ENCODE data around the gene APIP.

APIP gene

GRCh38 chr11:34916015-34916842 lies at the start of gene APIP, which contains the start of gene PDHX:
Gene APIP, minus strand, starts transcription at chr11:34916379. Its CDS starts 95 bp downstream, at chr11:34916284.
Gene PDHX, plus strand, starts transcription at chr11:34916618. Its CDS starts 38 bp downstream, at chr11:34916656.
- DNase-seq (ENCODE audit: low read depth): peak; percentile 89

GRCh38 chr11:34964610-34965331 lies 48.6 kb upstream of the APIP start:
- no peak for DNase-seq (ENCODE audit: low read depth)

- DNase-seq (ENCODE audit: low read depth): no peak
These were observed 47.2 kb upstream of the APIP start for GRCh38 chr11:34963351-34963750.

GRCh38 chr11:34962034-34962433 lies 45.9 kb upstream of the APIP start:
- no peak for DNase-seq (ENCODE audit: low read depth)

- no peak for DNase-seq (ENCODE audit: low read depth)
These were observed 44.1 kb upstream of the APIP start for GRCh38 chr11:34960277-34960676.

DNA sequence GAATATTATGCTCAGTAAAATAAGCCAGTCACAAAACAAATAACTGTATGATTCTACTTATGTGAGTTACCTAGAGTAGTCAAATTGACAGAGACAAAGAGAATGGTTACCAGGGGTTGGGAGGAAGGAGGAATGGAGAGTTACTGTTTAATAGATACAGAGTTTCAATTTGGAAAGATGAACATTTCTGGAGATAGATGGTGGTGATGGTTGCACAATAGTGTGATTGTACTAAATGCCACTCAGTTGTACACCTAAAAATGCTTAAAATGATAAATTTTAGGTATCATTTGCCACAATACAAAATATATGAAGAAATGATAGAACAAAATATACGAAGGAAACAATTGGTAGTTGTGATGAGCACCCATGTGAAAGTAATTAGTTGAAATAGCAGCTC lies 43.6 kb upstream of the APIP start:
- DNase-seq (ENCODE audit: low read depth): no peak

- no peak for DNase-seq (ENCODE audit: low read depth)
These were observed 41.4 kb upstream of the APIP start for GRCh38 chr11:34957606-34958005.

GRCh38 chr11:34957206-34957605 lies 41.0 kb upstream of the APIP start:
- DNase-seq (ENCODE audit: low read depth): no peak

GRCh38 chr11:34953955-34954354 lies 37.8 kb upstream of the APIP start:
- no peak for DNase-seq (ENCODE audit: low read depth)

DNA sequence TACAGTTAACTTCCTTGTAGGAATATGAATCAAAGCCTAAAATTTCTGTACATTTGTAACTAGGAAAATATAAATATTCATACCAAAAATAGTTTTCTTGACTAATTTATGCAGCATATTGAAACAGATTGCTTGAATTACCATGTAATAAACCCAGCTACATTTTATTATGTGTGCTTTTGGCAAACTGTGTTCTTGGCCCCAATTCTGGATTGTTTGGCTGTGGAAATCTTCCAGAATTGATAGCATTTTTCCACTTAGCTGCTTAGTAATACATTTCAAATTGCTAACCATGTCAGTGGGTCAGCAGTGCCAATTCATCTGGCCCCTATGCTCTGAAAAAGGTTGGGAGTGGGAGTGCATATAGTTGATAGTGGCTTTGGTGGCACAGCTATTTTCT lies 32.5 kb upstream of the APIP start:
- DNase-seq (ENCODE audit: low read depth): no peak

DNA sequence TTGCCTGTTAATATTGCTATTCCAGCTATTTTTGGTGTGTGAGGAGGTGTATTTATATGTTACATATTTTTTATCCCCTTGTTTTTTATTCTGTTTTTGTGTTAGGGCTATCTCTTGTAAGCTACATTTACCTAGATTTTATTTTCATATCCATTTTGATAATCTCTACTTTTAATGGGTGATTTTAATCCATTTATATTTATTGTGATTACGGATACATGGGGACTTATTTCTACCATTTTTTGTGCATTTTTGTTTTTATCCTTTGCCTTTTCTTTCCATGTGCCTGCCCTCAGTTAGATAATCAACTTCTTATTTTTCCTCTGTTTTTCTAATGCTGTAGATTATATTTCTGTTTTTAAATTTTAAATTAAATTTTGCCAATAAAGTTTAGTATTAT lies 28.5 kb upstream of the APIP start:
- no peak for DNase-seq (ENCODE audit: low read depth)

DNA sequence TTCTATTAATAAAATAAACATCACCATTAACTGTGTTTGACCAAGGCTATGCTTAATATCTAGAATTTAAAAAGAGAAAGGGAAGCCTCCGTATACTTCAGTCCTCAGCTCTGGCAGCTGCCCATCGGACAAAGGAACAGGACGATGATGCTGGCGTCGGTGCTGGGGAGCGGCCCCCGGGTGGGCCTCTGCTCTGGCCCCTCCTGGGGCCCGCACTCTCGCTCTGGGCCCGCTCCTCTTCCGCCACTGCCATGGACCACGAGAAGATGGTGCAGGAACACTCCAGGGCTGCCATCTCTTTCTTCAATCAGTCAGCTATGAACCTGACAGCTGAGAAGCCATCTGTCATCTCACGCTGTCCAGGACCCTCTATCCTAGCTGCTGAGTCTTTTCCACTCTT lies 25.5 kb upstream of the APIP start:
- no peak for DNase-seq (ENCODE audit: low read depth)

DNA sequence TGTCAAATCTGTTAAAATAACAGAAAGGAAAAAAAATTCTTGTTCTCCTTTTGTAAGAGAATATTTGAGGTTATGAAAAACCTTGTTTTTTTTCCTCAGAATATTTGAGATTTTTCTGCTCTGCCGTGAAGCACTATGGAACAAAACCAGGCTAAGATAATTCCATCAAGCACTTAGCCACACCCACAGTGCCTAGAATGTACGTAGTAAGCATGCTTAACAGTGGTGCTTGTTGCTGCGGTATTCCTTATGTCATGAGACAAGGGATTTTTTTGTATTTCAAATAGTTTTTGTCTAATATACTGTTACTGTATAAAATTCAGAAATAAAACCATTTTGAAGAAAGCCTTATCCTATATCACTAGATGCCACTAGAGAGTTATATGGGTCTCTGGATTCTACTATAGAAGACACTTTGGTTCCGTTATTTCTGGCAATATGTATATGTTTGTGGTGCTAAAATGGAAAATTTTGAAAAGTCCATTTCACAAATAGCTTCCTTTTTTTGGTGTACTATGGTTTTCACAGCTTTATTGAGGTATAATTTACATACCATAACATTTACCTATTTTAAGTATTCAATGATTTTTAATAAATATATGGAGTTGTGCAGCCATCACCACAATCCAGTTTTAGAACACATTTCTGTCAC lies 24.0 kb upstream of the APIP start:
- no peak for DNase-seq (ENCODE audit: low read depth)

DNA sequence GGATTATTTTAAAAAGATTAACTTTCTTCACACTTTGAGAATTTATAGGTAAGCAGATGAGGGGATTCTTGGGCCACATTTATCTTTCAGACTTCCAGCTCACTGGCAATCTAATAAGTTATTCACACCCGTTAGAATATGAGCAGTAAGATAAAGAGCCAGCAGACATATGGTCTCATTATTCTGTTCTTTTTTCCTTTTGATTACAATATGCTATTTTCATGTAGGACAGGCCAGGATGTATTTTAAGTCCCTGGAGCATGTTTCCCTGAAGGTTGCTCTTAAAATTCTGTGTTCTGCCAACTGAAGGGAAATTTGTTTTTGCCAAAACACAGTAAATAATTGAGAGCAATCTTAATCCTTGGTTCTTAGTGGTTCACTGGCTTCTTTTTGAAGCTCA lies 22.4 kb upstream of the APIP start:
- no peak for DNase-seq (ENCODE audit: low read depth)

DNA sequence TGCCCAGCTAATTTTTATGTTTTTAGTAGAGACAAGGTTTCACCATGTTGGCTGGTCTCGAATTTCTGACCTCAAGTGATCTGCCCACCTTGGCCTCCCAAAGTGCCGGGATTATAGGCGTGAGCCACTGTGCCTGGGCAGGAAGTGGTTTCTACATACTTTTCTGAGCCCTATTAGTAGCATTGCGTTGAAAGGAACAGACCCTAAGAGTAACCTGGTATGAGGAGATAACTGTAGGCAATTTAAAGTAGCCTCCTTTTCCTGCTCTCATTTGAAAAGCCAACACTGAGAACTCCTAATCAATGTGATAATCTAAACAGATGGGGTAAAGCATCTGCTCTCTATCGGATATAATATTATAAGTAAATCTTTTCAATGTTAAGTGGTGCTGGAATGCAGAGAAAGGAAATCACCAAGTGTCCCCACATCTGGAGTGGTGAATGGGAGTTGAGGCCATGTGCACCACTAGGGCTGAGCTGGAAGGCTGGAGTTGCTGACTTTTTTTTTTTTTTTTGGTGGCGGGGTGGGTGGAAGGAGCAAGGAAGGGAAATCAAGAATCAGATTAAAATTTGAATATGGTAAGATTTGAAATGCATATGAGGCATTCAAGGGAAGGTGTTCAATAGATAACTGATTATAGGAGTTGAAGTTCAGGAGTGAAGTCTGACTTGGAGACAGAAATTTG lies 20.9 kb upstream of the APIP start:
- DNase-seq (ENCODE audit: low read depth): no peak

DNA sequence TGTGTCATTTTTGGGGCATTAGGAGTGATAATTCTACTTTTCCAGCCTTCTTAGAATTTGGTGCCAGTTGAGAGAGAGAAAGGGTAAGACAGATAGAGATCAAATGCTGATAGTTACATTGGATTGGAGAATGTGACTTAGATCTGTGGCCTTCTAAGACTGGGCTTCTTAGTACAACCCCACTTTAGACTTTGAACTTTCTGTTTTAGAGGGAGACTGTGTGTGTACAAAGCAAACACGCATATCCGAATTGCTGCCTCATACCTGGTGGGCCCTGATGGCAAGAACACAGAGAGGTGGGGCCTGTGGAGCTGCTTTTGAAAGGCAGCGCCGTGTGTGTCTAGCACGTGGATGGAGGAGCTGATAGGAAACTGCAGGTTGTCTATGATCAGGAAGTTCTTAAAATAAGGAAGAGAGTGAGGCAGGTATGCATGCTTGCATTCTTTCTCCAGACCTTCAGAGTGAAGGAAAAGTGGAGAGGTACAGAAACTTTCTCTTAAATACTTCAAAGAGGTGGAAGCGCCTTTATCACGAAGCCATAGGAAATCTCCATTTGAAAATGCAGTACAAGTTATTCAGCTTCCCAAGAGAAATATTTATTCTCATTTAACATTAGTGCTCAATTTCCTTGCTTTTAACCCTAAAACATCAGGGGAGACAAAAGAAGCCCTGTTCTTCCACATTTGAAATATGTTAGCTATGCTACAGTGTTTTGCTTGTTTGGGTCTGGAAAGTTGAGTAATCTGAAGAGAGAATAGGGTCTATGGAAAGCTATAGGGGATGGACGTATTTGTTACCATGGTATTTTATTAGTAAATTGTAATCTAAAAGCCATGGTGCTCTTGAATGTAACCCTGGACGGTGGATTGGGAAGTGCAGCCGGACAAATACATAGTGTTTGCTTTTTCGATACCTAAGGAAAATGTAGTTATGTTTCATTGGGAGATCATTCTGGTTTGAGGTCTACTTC lies 13.9 kb upstream of the APIP start:
- DNase-seq (ENCODE audit: low read depth): no peak

DNA sequence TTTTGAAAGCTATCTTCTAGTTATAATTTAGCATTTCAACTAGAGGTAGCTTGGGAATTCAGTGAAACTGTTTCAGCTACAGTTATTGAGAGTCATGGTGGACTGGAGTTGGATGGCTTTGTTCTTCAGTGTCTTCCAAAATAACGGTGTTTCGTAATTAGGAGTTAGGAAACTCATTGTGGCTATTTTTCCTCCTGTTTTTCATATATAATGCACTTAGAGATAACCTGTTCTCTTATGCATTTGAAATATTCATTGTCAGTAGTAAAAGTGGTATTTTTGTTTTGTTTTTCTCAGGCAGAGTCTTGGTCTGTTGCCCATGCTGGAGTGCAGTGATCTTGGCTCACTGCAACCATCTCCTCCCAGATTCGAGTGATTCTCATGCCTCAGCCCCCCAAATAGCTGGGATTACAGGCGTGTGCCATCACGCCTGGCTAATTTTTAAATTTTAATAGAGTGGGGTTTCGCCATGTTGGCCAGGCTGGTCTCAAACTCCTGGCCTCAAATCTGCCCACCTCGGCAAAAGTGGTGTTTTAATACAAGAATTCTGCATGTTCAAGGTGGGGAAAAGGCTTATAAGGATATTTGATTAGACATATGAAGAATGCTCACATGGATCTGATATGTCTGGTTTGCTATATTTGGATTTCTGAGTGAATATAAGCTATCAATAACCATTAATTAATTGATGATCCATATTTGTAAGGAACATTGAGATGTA lies 12.9 kb upstream of the APIP start:
- DNase-seq (ENCODE audit: low read depth): no peak

GRCh38 chr11:34928268-34928959 lies 12.2 kb upstream of the APIP start:
- no peak for DNase-seq (ENCODE audit: low read depth)

GRCh38 chr11:34926831-34927132 lies 10.6 kb upstream of the APIP start:
- no peak for DNase-seq (ENCODE audit: low read depth)
